Activated T-helper 2 cell treated with anti-CD3 and anti-CD28 coated beads, Interferon-gamma antibody, Interleukin-2, Interleukin-4, amounts not matched to agents 10 μg/mL and 5 μg/mL and 100 μg/mL, durations not matched to agents 14 hours and 24 hours and 36 hours (primary cell): Measurements from ENCODE around the gene MBOAT7. TPM values are rescaled to one million over a fixed set of nuclear protein-coding genes. Genes with fewer than 3 reads are reported as not detected.
"Not testable (repeated sequence)": the region's sequence is repeated elsewhere in the genome, so short reads cannot be mapped to it uniquely, and the experiment has no call there.

Experiments
- DNase-seq: peaks from one replicate; pipeline ENCODE4 v3.0.0; 2021; ENCODE audit warnings: low spot score
- H3K27ac Mint-ChIP-seq: one replicate; pipeline ENCODE4 v1.8.0; 2021; ENCODE audit warnings: mixed read lengths
- H3K27me3 Mint-ChIP-seq: one replicate; pipeline ENCODE4 v1.8.0; 2021; ENCODE audit warnings: low read depth, mixed read lengths
- H3K36me3 Mint-ChIP-seq: one replicate; pipeline ENCODE4 v1.8.0; 2021; ENCODE audit warnings: low read depth, mixed read lengths
- H3K4me1 Mint-ChIP-seq: one replicate; pipeline ENCODE4 v1.8.0; 2021; ENCODE audit warnings: low read depth, mixed read lengths
- H3K4me3 Mint-ChIP-seq: one replicate; pipeline ENCODE4 v1.8.0; 2021; ENCODE audit warnings: low read depth, mild to moderate bottlenecking, moderate library complexity, mixed read lengths
- H3K9me3 Mint-ChIP-seq: one replicate; pipeline ENCODE4 v1.8.0; 2021; ENCODE audit warnings: mixed read lengths
- intact Hi-C: fragments of 100-400 bp; cut with micrococcal nuclease; formaldehyde crosslinking; loops from one replicate; pipeline ENCODE4 v1.15.1; 2023
- total RNA-seq: library from RNA; stranded (reverse); gene quantifications from 2 replicates; pipeline ENCODE4 v1.2.3, GENCODE V29; 2022

The MBOAT7 gene
- total RNA-seq, 1 donor from 2014 or later, result 311 TPM

- Mint-ChIP-seq H3K36me3 (peaks cover 51% of the 10 kb centered on the region), H3K27ac (no peak overlapping the region), H3K27me3 (no peaks in the 10 kb centered on the region), H3K4me1 (peaks cover 4% of the 10 kb centered on the region), H3K9me3 (no peaks in the 10 kb centered on the region), H3K4me3 (no peak overlapping the region)
- intact Hi-C loops, result no loop called here
- DNase-seq, result no peak
These were observed 10.0 kb downstream of the MBOAT7 start for GRCh38 chr19:54179262-54179852.

GRCh38 chr19:54178581-54179261 is 10.7 kb downstream of the MBOAT7 start:
- Mint-ChIP-seq H3K36me3 (peaks cover 44% of the 10 kb centered on the region), H3K27ac (no peak overlapping the region), H3K4me1 (peaks cover under 1% of the 10 kb centered on the region), H3K27me3 (no peaks in the 10 kb centered on the region), H3K4me3 (no peak overlapping the region), H3K9me3 (no peaks in the 10 kb centered on the region)
- DNase-seq, result no peak
- intact Hi-C loops, result no loop called here

GRCh38 chr19:54173951-54174834 is 15.2 kb downstream of the MBOAT7 start:
- Mint-ChIP-seq H3K4me3 (no peak overlapping the region), H3K4me1 (no peaks in the 10 kb centered on the region), H3K27ac (no peak overlapping the region), H3K36me3 (peaks cover 18% of the 10 kb centered on the region), H3K9me3 (no peaks in the 10 kb centered on the region), H3K27me3 (no peaks in the 10 kb centered on the region)
- intact Hi-C loops, result no loop called here
- DNase-seq, result no peak

GRCh38 chr19:54173359-54173699 is 16.1 kb downstream of the MBOAT7 start:
- H3K36me3 Mint-ChIP-seq, result peaks cover 9% of the 10 kb centered on the region
- DNase-seq, result no peak
- H3K9me3 Mint-ChIP-seq, result no peaks in the 10 kb centered on the region
- no peak overlapping the region for H3K27ac Mint-ChIP-seq
- H3K4me3 Mint-ChIP-seq, result no peak overlapping the region
- H3K27me3 Mint-ChIP-seq, result no peaks in the 10 kb centered on the region
- intact Hi-C loops, result no loop called here
- H3K4me1 Mint-ChIP-seq, result no peaks in the 10 kb centered on the region

GRCh38 chr19:54172471-54173358 is 16.7 kb downstream of the MBOAT7 start, which contains the start of gene TMC4:
TSS of gene TMC4 (minus strand) at chr19:54173160. CDS start at chr19:54173117, 43 bp downstream.
- intact Hi-C loops, result no loop called here
- Mint-ChIP-seq H3K9me3 (no peaks in the 10 kb centered on the region), H3K4me1 (no peaks in the 10 kb centered on the region), H3K27me3 (no peaks in the 10 kb centered on the region), H3K4me3 (no peak within 1 kb of the TSS), H3K27ac (no peak within 1 kb of the TSS), H3K36me3 (peaks cover 5% of the 10 kb centered on the region)
- DNase-seq, result no peak

GRCh38 chr19:54171736-54172431 is 17.5 kb downstream of the MBOAT7 start:
- DNase-seq, H3K9me3 Mint-ChIP-seq, H3K4me1 Mint-ChIP-seq, H3K4me3 Mint-ChIP-seq, H3K27ac Mint-ChIP-seq, H3K36me3 Mint-ChIP-seq, H3K27me3 Mint-ChIP-seq: not testable (repeated sequence)
- intact Hi-C loops, result loop anchor here (1.0 kb wide), 1 partner anchor 24 kb away; no protein-coding TSS in a partner anchor

GRCh38 chr19:54169149-54169740 is 20.1 kb downstream of the MBOAT7 start:
- Mint-ChIP-seq H3K9me3 (no peaks in the 10 kb centered on the region), H3K27ac (no peak overlapping the region), H3K4me3 (no peak overlapping the region), H3K4me1 (peaks cover 4% of the 10 kb centered on the region), H3K36me3 (no peaks in the 10 kb centered on the region), H3K27me3 (no peaks in the 10 kb centered on the region)
- no peak for DNase-seq
- intact Hi-C loops, result no loop called here

GRCh38 chr19:54168174-54168917 is 21.0 kb downstream of the MBOAT7 start:
- Mint-ChIP-seq H3K27ac (no peak overlapping the region), H3K4me3 (no peak overlapping the region)
- intact Hi-C loops, result loop anchor here (1.0 kb wide), 1 partner anchor 63 kb away; no protein-coding TSS in a partner anchor

GRCh38 chr19:54165222-54165621 is 24.2 kb downstream of the MBOAT7 start:
- no peaks in the 10 kb centered on the region for H3K36me3 Mint-ChIP-seq
- no peak for DNase-seq
- H3K9me3 Mint-ChIP-seq, result no peaks in the 10 kb centered on the region
- H3K27ac Mint-ChIP-seq, result no peak overlapping the region
- intact Hi-C loops, result no loop called here
- no peaks in the 10 kb centered on the region for H3K27me3 Mint-ChIP-seq
- H3K4me3 Mint-ChIP-seq, result peak overlapping the region; percentile 81
- H3K4me1 Mint-ChIP-seq, result peaks cover 27% of the 10 kb centered on the region

More at GRCh38 chr19:54168174-54168917, 21.0 kb downstream of the MBOAT7 start:
- peaks cover 9% of the 10 kb centered on the region for H3K4me1 Mint-ChIP-seq
- H3K27me3 Mint-ChIP-seq, result no peaks in the 10 kb centered on the region
- peak; percentile 81 for DNase-seq
- H3K9me3 Mint-ChIP-seq, result no peaks in the 10 kb centered on the region
- no peaks in the 10 kb centered on the region for H3K36me3 Mint-ChIP-seq

GRCh38 chr19:54164369-54165068 is 24.9 kb downstream of the MBOAT7 start:
- peak overlapping the region; percentile 81 for H3K4me3 Mint-ChIP-seq
- intact Hi-C loops, result no loop called here

GRCh38 chr19:54162884-54163283 is 26.5 kb downstream of the MBOAT7 start:
- Mint-ChIP-seq H3K4me3 (peak overlapping the region; percentile 88), H3K9me3 (no peaks in the 10 kb centered on the region), H3K27me3 (no peaks in the 10 kb centered on the region), H3K36me3 (peaks cover 4% of the 10 kb centered on the region), H3K27ac (no peak overlapping the region), H3K4me1 (peaks cover 41% of the 10 kb centered on the region)
- intact Hi-C loops, result no loop called here
- no peak for DNase-seq

More at GRCh38 chr19:54164369-54165068, 24.9 kb downstream of the MBOAT7 start:
- no peaks in the 10 kb centered on the region for H3K36me3 Mint-ChIP-seq
- no peaks in the 10 kb centered on the region for H3K9me3 Mint-ChIP-seq
- H3K4me1 Mint-ChIP-seq, result peaks cover 30% of the 10 kb centered on the region
- H3K27me3 Mint-ChIP-seq, result no peaks in the 10 kb centered on the region
- no peak overlapping the region for H3K27ac Mint-ChIP-seq
- peak; percentile 80 for DNase-seq
